Peyer's patch (tissue), 4 donors: ENCODE measurements around the gene CCT8L2. TPM values are rescaled to one million over a fixed set of nuclear protein-coding genes. Genes with fewer than 3 reads are reported as not detected.
"Not testable (repeated sequence)": the region's sequence is repeated elsewhere in the genome, so short reads cannot be mapped to it uniquely, and the experiment has no call there.

ENCODE experiments used
- DNase-seq, 3 donors: peaks; one replicate each; pipeline ENCODE4 v3.0.0-alpha.2; 2017 to 2019
- H3K27ac ChIP-seq, 4 donors: fragments of 200-600 bp; sonication (generic); one replicate each; pipeline ENCODE4 v1.5.1; 2016 to 2019
- H3K27me3 ChIP-seq, 2 donors: fragments of 200-600 bp; sonication (generic); one replicate each; pipeline ENCODE4 v1.5.1; 2019
- H3K36me3 ChIP-seq, 3 donors: fragments of 200-600 bp; sonication (generic); one replicate each; pipeline ENCODE4 v1.5.1; 2016 to 2019
- H3K4me1 ChIP-seq, 4 donors: fragments of 200-600 bp; sonication (generic); one replicate each; pipeline ENCODE4 v1.5.1; 2016 to 2019
- H3K4me3 ChIP-seq, 4 donors: fragments of 200-600 bp; sonication (generic); 1 replicate in 3 of 4; 2 replicates in 1 of 4; pipeline ENCODE4 v1.5.1; 2016 to 2019; ENCODE audit warnings: mild to moderate bottlenecking in 1 of 4
- H3K9me3 ChIP-seq, 4 donors: fragments of 200-600 bp; sonication (generic); one replicate each; pipeline ENCODE4 v1.5.1; 2016 to 2019; ENCODE audit warnings: mild to moderate bottlenecking in 1 of 4
- POLR2A ChIP-seq, 2 donors: fragments of 450-650 bp; IDR thresholded peaks; one replicate each; pipeline ENCODE4 v1.5.1; 2017; ENCODE audit warnings: antibody characterized with exemption in 2 of 2, mild to moderate bottlenecking in 2 of 2, moderate library complexity in 2 of 2
- total RNA-seq, 4 donors: library from RNA; depleted of rRNA; stranded (reverse); fragments of >200 nt; gene quantifications; one replicate each; pipeline ENCODE4 v1.1.0, GENCODE V29; 2016
- TF ChIP-seq, protein P1 (sequence below), 6 experiments: fragments of 450-650 bp in 4 of 6; fragments of 200-600 bp in 2 of 6; sonication (generic) in 1 of 6; IDR thresholded peaks; one replicate each; pipeline ENCODE4 v1.5.1; 2017 to 2019; ENCODE audit warnings: antibody characterized with exemption in 6 of 6, mild to moderate bottlenecking in 3 of 6, moderate library complexity in 1 of 6

The CCT8L2 gene, protein sequence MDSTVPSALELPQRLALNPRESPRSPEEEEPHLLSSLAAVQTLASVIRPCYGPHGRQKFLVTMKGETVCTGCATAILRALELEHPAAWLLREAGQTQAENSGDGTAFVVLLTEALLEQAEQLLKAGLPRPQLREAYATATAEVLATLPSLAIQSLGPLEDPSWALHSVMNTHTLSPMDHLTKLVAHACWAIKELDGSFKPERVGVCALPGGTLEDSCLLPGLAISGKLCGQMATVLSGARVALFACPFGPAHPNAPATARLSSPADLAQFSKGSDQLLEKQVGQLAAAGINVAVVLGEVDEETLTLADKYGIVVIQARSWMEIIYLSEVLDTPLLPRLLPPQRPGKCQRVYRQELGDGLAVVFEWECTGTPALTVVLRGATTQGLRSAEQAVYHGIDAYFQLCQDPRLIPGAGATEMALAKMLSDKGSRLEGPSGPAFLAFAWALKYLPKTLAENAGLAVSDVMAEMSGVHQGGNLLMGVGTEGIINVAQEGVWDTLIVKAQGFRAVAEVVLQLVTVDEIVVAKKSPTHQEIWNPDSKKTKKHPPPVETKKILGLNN
- total RNA-seq, result not detected

DNA sequence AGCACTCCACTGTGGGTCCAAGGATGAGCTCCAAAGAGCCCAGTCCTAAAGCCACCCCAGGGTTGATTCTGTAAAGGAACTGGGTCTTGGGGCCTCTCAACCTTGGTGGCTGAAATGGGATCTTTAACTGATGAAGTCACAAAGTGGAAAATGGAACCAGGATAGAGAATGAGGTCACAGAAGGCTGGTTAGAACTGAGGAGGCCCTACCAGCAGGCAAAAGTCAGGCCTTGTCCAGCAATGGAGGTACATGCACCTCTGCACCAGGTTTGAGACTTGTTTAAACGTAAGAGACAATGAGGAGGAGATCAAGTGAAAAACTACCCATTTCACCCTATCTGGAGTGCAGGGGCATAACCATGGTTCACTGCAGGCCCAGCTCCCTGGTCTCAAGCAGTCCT, at the start of gene CCT8L2:
CCT8L2 (minus strand) TSS at position 101 of the 400 bp plus-strand sequence. CDS start 260 bp downstream, outside the sequence.
- not testable (repeated sequence) for H3K9me3 ChIP-seq, H3K4me3 ChIP-seq, H3K36me3 ChIP-seq, H3K27me3 ChIP-seq, DNase-seq, H3K27ac ChIP-seq, H3K4me1 ChIP-seq

DNA sequence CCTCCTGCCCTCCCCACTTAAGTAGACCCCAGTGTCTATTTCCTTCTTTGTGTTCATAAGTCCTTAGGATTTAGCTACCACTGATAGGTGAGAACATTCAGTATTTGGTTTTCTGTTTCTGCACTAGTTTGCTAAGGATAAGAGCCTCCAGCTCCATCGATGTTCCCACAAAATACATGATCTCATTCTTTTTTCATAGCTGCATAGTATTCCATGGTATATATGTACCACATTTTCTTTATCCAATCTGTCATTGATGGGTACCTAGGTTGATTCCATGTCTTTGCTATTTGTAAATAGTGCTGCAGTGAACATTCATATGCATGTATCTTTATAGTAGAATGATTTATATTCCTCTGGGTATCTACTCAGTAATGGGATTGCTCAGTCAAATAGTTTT, 42.8 kb upstream of the CCT8L2 start:
- H3K4me3 ChIP-seq, DNase-seq, H3K9me3 ChIP-seq, H3K27ac ChIP-seq, H3K36me3 ChIP-seq, H3K4me1 ChIP-seq, H3K27me3 ChIP-seq: not testable (repeated sequence)

DNA sequence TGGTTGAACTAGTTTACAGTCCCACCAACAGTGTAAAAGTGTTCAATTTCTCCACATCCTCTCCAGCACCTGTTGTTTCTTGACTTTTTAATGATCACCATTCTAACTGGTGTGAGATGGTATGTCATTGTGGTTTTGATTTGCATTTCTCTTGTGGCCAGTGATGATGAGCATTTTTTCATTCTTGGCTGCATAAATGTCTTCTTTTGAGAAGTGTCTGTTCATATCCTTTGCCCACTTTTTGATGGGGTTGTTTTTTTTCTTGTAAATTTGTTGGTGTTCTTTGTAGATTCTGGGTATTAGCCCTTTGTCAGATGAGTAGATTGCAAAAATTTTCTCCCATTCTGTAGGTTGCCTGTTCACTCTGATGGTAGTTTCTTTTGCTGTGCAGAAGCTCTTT, 41.5 kb upstream of the CCT8L2 start:
- H3K9me3 ChIP-seq, H3K27me3 ChIP-seq, H3K4me3 ChIP-seq, DNase-seq, H3K36me3 ChIP-seq, H3K27ac ChIP-seq, H3K4me1 ChIP-seq: not testable (repeated sequence)

DNA sequence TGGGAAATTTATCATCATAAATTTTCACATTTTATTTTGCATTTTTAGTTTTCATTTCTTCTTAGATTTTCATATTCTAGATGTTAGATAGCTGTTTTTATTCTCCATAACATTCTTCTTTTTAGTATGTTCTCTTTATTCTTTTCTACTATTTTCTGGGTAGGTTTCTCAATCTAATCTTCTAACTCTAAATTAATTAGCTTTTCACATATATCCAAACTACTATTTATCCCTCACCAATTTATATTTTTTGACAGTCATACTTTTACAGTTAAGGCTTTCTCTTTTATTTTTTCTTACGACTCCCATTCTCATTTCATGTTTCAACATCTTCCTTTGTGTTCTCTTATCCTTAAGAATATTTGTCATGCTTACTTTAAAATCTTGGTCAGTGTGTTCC, 35.9 kb upstream of the CCT8L2 start:
- not testable (repeated sequence) for H3K27ac ChIP-seq, H3K36me3 ChIP-seq, H3K27me3 ChIP-seq, H3K4me3 ChIP-seq, DNase-seq, H3K4me1 ChIP-seq, H3K9me3 ChIP-seq

DNA sequence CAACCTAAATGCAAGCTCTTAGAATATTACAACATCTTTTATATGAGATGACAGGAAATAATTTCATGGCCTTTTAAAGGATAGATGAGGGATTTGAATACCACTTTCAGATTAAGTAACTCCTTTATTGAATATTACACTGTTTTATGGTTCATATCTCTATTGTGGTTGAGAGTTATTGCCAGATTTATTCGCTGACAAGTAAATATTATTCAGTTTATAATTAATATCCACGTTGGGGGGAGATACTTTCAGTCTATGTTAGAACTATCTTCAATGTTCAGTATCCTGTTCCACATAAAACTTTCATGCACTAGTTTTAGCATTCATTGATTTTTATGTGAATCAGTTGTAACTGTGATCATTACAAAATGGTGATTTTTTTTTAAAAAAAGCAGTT, 32.4 kb upstream of the CCT8L2 start:
- H3K4me1 ChIP-seq, H3K9me3 ChIP-seq, H3K27ac ChIP-seq, H3K36me3 ChIP-seq, H3K4me3 ChIP-seq, DNase-seq, H3K27me3 ChIP-seq: not testable (repeated sequence)

DNA sequence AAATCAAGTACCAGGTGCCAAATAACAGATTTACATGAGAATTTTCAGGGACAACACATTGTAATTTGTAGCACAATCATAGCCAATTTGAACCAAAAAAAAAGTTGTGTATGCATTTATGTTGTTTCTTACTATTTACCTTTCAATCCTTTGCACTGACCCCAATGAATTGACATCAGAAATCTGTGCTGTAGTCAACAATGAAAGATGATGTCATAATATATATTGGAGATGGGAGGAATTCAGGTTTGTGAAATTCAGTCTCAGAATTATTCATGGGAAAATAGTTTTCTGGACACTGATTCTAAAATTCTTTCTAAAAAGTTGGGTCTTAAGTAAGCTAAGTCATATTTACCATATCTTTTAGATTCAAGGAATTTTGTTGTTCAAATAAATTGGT, 31.0 kb upstream of the CCT8L2 start:
- H3K4me1 ChIP-seq, DNase-seq, H3K36me3 ChIP-seq, H3K4me3 ChIP-seq, H3K9me3 ChIP-seq, H3K27me3 ChIP-seq, H3K27ac ChIP-seq: not testable (repeated sequence)

DNA sequence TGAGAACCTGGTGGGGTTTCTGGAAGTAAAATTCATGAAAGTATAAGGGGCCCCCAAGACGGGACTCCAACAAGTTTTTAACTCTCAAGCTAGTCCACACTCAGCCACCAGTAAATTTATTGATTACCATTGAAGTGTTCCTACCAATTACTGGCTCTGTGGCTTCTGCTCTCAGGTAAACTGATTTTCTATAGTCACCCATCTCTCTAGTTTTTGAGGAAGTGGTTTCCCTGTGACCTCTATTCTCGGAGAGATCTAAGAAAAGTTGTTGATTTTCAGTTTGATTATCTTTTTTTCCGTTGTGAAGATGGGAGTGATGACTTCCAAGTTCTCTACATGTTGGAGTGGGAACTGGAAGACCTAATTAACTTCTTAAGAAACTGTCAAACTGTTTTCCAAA, 24.9 kb upstream of the CCT8L2 start:
- not testable (repeated sequence) for H3K4me3 ChIP-seq, DNase-seq, H3K4me1 ChIP-seq, H3K36me3 ChIP-seq, H3K9me3 ChIP-seq, H3K27me3 ChIP-seq, H3K27ac ChIP-seq

DNA sequence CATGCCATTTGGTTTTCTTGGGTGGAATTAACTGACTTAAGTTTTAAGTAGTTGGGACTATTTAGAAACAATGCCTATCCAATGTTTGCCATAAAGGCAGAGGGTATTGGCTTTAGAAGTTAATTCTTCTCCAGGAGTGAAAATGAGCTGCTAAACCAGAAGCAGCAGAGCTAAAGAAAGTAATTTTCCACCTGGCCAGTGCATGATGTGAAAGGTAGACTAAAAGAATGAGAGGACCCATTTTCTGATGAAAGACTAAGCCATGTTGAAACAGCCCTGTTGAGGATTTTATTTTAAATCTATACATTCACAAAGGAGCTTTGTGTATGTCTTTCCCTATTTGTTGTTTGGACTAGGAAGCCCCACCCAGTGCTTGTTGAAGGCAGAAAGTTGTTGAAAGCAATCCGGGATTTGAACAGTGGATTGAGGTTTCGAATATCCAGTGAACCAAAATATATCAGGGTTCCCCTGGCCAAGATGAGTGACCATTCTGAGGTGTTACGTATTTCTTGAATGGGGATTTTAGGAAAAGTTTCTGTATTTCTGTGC, 23.9 kb upstream of the CCT8L2 start:
- DNase-seq, H3K9me3 ChIP-seq, H3K4me3 ChIP-seq, H3K36me3 ChIP-seq, H3K27me3 ChIP-seq, H3K4me1 ChIP-seq, H3K27ac ChIP-seq: not testable (repeated sequence)

DNA sequence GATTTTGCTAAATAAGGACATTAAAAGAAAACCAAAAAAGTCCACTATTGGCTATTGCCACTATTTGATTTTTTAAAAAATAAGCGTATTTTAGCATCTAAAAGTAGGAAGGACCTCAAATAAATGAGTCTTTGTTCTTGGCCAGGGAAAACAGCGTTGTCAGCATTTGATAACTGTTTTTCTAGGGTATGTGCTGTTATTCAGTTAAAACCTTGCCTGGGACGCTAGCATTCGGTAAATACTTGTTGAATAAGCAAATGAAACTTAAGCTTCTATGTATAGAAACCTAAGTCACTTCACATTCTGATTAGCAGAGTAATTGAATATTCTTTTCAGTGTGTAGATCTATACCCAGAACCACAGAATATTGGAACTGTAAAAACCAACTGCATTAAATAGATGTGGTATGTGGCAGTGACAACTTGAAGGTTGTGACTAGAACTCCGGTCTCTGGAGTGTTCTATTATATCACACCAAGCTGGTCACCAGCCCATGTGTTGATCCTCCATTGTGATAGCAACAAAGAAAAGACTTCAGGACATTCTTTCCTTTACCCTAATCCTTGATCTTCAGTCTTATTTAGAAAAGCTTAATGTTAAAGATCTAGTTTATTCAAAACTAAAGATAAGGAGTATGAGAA, 23.1 kb upstream of the CCT8L2 start:
- H3K27me3 ChIP-seq, H3K27ac ChIP-seq, DNase-seq, H3K9me3 ChIP-seq, H3K36me3 ChIP-seq, H3K4me1 ChIP-seq, H3K4me3 ChIP-seq: not testable (repeated sequence)

DNA sequence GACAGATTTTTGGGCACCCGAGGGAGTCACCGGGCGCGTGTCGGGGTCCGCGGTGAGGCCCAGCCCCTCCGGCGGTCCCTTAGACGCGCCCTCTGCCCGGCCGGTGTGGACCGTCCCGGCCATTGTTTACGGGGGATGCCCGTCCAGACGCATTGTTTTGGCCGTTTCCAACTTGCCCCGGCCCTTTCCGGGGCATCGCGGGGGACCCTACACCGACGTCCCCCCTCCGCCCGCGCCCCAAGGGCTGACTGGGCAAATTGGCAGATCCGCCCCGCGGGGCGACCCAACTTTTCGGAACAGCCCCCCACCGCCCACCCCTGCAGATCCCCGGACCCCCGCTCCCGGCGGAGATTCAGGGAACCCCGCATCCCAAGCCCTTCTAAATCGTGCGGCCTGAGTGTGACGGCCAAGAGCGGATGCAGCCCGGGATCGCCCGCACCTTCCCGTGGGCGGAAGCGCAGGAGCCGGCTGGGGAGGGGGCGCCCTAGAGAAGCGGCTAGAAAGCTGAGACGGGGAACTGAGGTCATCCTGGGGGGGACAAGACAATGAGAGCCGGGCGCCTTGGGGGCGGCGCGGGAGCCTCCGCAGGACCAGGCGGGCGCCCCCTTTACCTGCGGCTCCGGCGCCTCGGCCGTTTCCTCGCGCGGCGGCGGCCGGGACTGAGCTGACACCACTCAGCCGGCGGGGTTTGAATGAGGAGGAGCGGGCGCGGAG, 17.1 kb upstream of the CCT8L2 start:
- Histone ChIP-seq H3K9me3 (no peaks in the 10 kb centered on the region), H3K4me3 (peak overlapping the region in 1 of 4 donors; percentile 24), H3K27ac (no peak overlapping the region), H3K4me1 (no peaks in the 10 kb centered on the region), H3K27me3 (no peaks in the 10 kb centered on the region), H3K36me3 (no peaks in the 10 kb centered on the region)
- no peak for TF ChIP-seq POLR2A (IDR thresholded peaks at IDR 0.05)
- TF ChIP-seq, protein P1, sequence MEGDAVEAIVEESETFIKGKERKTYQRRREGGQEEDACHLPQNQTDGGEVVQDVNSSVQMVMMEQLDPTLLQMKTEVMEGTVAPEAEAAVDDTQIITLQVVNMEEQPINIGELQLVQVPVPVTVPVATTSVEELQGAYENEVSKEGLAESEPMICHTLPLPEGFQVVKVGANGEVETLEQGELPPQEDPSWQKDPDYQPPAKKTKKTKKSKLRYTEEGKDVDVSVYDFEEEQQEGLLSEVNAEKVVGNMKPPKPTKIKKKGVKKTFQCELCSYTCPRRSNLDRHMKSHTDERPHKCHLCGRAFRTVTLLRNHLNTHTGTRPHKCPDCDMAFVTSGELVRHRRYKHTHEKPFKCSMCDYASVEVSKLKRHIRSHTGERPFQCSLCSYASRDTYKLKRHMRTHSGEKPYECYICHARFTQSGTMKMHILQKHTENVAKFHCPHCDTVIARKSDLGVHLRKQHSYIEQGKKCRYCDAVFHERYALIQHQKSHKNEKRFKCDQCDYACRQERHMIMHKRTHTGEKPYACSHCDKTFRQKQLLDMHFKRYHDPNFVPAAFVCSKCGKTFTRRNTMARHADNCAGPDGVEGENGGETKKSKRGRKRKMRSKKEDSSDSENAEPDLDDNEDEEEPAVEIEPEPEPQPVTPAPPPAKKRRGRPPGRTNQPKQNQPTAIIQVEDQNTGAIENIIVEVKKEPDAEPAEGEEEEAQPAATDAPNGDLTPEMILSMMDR (IDR thresholded peaks at IDR 0.05), result no peak
- no peak for DNase-seq
